Measurements from ENCODE around the gene SP140. TPM values are rescaled to one million over a fixed set of nuclear protein-coding genes. Genes with fewer than 3 reads are reported as not detected.

The SP140 gene
- total and polyA plus RNA-seq, 2 experiments from 2014 or later: not detected

DNA sequence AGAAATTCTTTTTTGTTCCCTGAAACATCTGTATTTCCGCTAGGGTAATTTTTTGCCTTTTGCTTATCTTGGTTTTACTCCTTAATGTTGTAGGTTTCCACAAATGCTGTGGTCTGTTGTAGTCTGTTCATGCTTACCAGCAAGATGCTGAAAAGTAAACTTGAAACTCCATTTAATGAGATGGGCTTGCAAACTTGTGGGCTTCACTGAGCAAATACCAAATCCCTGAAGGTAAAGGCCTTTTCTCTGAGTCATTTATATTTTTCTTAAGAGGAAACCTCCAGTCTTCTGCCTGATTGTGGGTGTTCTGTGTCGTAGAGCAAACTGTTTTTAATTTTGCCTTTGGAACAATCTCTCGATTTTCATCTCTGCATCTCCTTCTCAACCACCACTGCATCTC is 9.3 kb downstream of the SP140 start:
- DNase-seq: no peak
- no peaks in the 10 kb centered on the region for H3K36me3 ChIP-seq (ENCODE audit: low read depth)

DNA sequence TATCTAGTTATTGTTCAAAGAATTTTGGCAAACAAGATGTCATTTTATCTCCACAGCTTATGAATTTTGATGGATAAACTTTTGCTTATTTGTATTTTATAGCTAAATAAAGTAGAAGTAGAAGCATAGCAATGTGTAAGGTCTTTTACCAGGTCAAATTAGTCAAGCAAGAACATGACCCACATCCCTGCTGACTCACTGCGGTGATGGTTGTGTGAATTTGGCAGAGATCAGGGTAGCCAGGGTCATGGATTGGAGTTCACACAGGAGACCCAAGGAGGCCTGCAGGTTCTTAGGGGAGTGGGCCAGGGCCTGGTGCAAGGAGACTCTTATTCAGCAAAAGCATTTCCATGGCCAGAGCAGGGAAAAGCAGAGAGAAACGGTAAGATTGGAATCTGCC is 18.7 kb downstream of the SP140 start:
- TF ChIP-seq EZH2 (IDR thresholded peaks at IDR 0.05; ENCODE audit: insufficient read depth, poor library complexity, severe bottlenecking) (no peak), EZH2phosphoT487 (IDR thresholded peaks at IDR 0.05; ENCODE audit: insufficient read depth, low read depth) (no peak)
- Histone ChIP-seq H3K4me1 (ENCODE audit: insufficient read depth) (no peaks in the 10 kb centered on the region), H3K4me3 (no peak overlapping the region), H4K20me1 (ENCODE audit: insufficient read depth) (no peaks in the 10 kb centered on the region), H3K27me3 (replicated peaks; ENCODE audit: insufficient read depth) (no peaks in the 10 kb centered on the region; the same call in 1 of the 2 replicates), H3F3A (ENCODE audit: insufficient read depth) (no peaks in the 10 kb centered on the region), H3K79me2 (ENCODE audit: insufficient read depth) (no peaks in the 10 kb centered on the region), H3K4me2 (ENCODE audit: unreplicated experiment) (no peak overlapping the region), H3K27ac (no peak overlapping the region), H3K9me3 (ENCODE audit: low read depth) (no peaks in the 10 kb centered on the region), H3K9ac (no peak overlapping the region), H3K36me3 (ENCODE audit: low read depth) (no peaks in the 10 kb centered on the region), H3K9me2 (ENCODE audit: insufficient read depth) (no peaks in the 10 kb centered on the region), H2AFZ (no peak overlapping the region)
- 79 to 83% methylated on average over 2 of the region's 2 CpGs for WGBS, 2 experiments (ENCODE audit: low coverage in 1 of 2, low lambda C conversion rate in 2 of 2, missing lambda C conversion rate in 2 of 2)
- in situ Hi-C loops (cut with MboI): no loop called here
- no peak for DNase-seq

More for the DNA sequence above, 9.3 kb downstream of the SP140 start:
- Histone ChIP-seq H2AFZ (no peak overlapping the region), H3K9me3 (ENCODE audit: low read depth) (no peaks in the 10 kb centered on the region), H3K9ac (no peak overlapping the region), H3K27ac (no peak overlapping the region), H3K4me1 (ENCODE audit: insufficient read depth) (no peaks in the 10 kb centered on the region), H3K27me3 (replicated peaks; ENCODE audit: insufficient read depth) (no peaks in the 10 kb centered on the region), H3K4me2 (ENCODE audit: unreplicated experiment) (no peak overlapping the region), H3K79me2 (ENCODE audit: insufficient read depth) (no peaks in the 10 kb centered on the region), H3K9me2 (ENCODE audit: insufficient read depth) (no peaks in the 10 kb centered on the region), H3F3A (ENCODE audit: insufficient read depth) (no peaks in the 10 kb centered on the region), H4K20me1 (ENCODE audit: insufficient read depth) (no peaks in the 10 kb centered on the region), H3K4me3 (no peak overlapping the region)
- in situ Hi-C loops (cut with MboI): no loop called here
- 55 to 61% methylated on average over 3 of the region's 3 CpGs for WGBS, 2 experiments (ENCODE audit: low coverage in 1 of 2, low lambda C conversion rate in 2 of 2, missing lambda C conversion rate in 2 of 2)
- TF ChIP-seq EZH2 (IDR thresholded peaks at IDR 0.05; ENCODE audit: insufficient read depth, poor library complexity, severe bottlenecking) (no peak), EZH2phosphoT487 (IDR thresholded peaks at IDR 0.05; ENCODE audit: insufficient read depth, low read depth) (no peak)

DNA sequence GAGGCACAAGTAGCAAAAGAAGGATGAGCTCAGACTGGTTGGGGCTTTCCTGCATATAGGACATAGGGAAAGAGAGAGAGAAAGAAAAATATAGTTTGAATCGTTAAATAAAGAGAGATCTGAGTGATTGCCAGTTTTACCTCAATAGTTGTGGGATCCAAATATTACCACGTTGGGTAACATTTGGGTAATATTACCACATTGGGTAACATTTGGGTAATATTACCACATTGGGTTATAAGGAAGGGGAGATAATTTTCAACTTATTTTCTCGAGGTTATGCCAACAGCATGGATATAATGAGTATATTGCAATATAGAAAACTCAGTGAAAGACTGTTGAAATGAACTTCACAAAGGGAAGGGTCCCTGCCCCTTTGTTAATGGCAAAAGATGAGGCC is 20.7 kb downstream of the SP140 start:
- Histone ChIP-seq H3K9me3 (ENCODE audit: low read depth) (no peaks in the 10 kb centered on the region), H3K9me2 (ENCODE audit: insufficient read depth) (no peaks in the 10 kb centered on the region), H3K36me3 (ENCODE audit: low read depth) (no peaks in the 10 kb centered on the region), H4K20me1 (ENCODE audit: insufficient read depth) (no peaks in the 10 kb centered on the region), H3K4me1 (ENCODE audit: insufficient read depth) (no peaks in the 10 kb centered on the region), H3K27me3 (replicated peaks; ENCODE audit: insufficient read depth) (no peaks in the 10 kb centered on the region; the same call in 1 of the 2 replicates), H3F3A (ENCODE audit: insufficient read depth) (no peaks in the 10 kb centered on the region), H3K4me3 (no peak overlapping the region), H2AFZ (no peak overlapping the region), H3K9ac (no peak overlapping the region), H3K79me2 (ENCODE audit: insufficient read depth) (no peaks in the 10 kb centered on the region), H3K27ac (no peak overlapping the region), H3K4me2 (ENCODE audit: unreplicated experiment) (no peak overlapping the region)
- TF ChIP-seq EZH2 (IDR thresholded peaks at IDR 0.05; ENCODE audit: insufficient read depth, poor library complexity, severe bottlenecking) (no peak), EZH2phosphoT487 (IDR thresholded peaks at IDR 0.05; ENCODE audit: insufficient read depth, low read depth) (no peak)
- no peak for DNase-seq
- 20 to 23% methylated on average over 3 of the region's 3 CpGs for WGBS, 2 experiments (ENCODE audit: low coverage in 1 of 2, low lambda C conversion rate in 2 of 2, missing lambda C conversion rate in 2 of 2)
- in situ Hi-C loops (cut with MboI): no loop called here

DNA sequence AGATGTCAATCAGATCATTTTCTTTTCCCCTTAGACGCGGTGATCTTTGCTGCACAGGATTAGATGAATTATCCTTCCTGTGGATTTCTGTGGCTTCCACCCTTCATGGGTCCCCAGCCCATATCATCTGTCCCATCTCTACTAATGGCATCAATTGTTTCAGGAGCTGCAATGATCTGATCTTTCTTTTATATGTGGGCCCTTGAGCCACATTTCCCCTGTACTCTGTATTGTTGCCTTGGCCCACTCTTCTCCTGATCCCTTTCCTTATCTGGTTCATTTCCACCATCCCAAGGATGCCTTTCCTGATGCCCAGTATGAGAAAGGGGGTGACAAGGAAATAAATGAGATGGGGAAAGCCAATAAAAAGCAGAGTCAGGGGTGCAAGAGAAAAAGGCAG is 24.7 kb downstream of the SP140 start:
- H2AFZ ChIP-seq: no peak overlapping the region
- H3K27me3 ChIP-seq (replicated peaks; ENCODE audit: insufficient read depth): no peaks in the 10 kb centered on the region; the same call in 1 of the 2 replicates
- TF ChIP-seq EZH2phosphoT487 (IDR thresholded peaks at IDR 0.05; ENCODE audit: insufficient read depth, low read depth) (no peak), EZH2 (IDR thresholded peaks at IDR 0.05; ENCODE audit: insufficient read depth, poor library complexity, severe bottlenecking) (no peak)
- no peaks in the 10 kb centered on the region for H4K20me1 ChIP-seq (ENCODE audit: insufficient read depth)
- H3K4me2 ChIP-seq (ENCODE audit: unreplicated experiment): no peak overlapping the region
- H3F3A ChIP-seq (ENCODE audit: insufficient read depth): no peaks in the 10 kb centered on the region
- no peaks in the 10 kb centered on the region for H3K4me1 ChIP-seq (ENCODE audit: insufficient read depth)
- no peak overlapping the region for H3K27ac ChIP-seq
- H3K9ac ChIP-seq: no peak overlapping the region
- no peaks in the 10 kb centered on the region for H3K79me2 ChIP-seq (ENCODE audit: insufficient read depth)
- 79 to 85% methylated on average over 2 of the region's 2 CpGs for WGBS, 2 experiments (ENCODE audit: low coverage in 1 of 2, low lambda C conversion rate in 2 of 2, missing lambda C conversion rate in 2 of 2)
- DNase-seq: no peak
- no peak overlapping the region for H3K4me3 ChIP-seq
- H3K36me3 ChIP-seq (ENCODE audit: low read depth): no peaks in the 10 kb centered on the region
- no peaks in the 10 kb centered on the region for H3K9me3 ChIP-seq (ENCODE audit: low read depth)
- in situ Hi-C loops (cut with MboI): no loop called here
- no peaks in the 10 kb centered on the region for H3K9me2 ChIP-seq (ENCODE audit: insufficient read depth)

All from GM23248 (cell line).